SH-SY5Y (cell line): ENCODE data around the gene OR4Q2.

Experiments
- GATA2 ChIP-seq: IDR thresholded peaks from 2 replicates; pipeline ENCODE4 v1.6.1; 2011; ENCODE audit warnings: mild to moderate bottlenecking, low read depth, low read length
- GATA3 ChIP-seq: IDR thresholded peaks from 2 replicates; pipeline ENCODE4 v1.6.1; 2011; ENCODE audit warnings: low read depth, mild to moderate bottlenecking, low read length, moderate library complexity

DNA sequence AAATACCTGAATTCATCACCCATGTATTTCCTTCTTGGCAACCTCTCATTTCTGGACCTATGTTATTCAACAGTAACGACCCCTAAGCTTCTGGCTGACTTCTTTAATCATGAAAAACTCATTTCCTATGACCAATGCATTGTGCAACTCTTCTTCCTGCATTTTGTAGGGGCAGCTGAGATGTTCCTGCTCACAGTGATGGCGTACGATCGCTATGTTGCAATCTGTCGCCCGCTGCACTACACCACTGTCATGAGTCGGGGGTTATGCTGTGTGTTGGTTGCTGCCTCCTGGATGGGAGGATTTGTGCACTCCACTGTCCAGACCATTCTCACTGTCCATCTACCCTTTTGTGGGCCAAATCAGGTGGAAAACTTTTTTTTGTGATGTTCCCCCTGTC, 356 bp downstream of the OR4Q2 start:
- TF ChIP-seq GATA2, result no peak
- no peak for TF ChIP-seq GATA3
